Non-pigmented ciliary epithelial cell (primary cell): ENCODE results near the gene AZU1.

ENCODE experiments used
- DNase-seq: peaks from one replicate; pipeline ENCODE4 v3.0.0-alpha.2; 2010; ENCODE audit warnings: low read depth

The AZU1 gene, protein sequence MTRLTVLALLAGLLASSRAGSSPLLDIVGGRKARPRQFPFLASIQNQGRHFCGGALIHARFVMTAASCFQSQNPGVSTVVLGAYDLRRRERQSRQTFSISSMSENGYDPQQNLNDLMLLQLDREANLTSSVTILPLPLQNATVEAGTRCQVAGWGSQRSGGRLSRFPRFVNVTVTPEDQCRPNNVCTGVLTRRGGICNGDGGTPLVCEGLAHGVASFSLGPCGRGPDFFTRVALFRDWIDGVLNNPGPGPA

DNA sequence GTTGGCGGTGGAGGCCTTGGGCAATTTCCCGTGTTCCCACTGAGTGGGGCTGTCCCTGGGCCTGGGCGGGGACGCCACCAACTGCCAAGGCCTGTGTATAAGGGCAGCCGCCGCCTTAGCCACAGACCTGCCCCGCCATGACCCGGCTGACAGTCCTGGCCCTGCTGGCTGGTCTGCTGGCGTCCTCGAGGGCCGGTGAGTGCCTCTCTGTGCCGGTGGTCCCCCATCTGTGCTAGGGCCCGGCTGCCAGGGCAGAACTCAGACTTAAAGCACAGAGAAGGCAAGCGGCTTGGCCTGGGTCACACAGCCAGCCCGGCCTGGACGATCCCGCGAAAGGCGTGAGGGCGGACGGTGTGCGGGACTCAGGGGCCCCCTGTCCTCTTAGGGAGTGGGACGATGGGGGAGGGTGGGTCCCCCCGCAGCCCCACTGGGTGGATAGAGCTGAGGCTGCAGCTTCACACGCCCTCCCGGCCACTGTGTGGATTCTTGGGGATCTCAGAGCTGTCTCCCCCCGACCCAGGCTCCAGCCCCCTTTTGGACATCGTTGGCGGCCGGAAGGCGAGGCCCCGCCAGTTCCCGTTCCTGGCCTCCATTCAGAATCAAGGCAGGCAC, at the start of gene AZU1:
Gene AZU1, plus strand, starts transcription at position 128 of the 612 bp plus-strand sequence. Its CDS starts 10 bp downstream, at position 138.
- DNase-seq = no peak

DNA sequence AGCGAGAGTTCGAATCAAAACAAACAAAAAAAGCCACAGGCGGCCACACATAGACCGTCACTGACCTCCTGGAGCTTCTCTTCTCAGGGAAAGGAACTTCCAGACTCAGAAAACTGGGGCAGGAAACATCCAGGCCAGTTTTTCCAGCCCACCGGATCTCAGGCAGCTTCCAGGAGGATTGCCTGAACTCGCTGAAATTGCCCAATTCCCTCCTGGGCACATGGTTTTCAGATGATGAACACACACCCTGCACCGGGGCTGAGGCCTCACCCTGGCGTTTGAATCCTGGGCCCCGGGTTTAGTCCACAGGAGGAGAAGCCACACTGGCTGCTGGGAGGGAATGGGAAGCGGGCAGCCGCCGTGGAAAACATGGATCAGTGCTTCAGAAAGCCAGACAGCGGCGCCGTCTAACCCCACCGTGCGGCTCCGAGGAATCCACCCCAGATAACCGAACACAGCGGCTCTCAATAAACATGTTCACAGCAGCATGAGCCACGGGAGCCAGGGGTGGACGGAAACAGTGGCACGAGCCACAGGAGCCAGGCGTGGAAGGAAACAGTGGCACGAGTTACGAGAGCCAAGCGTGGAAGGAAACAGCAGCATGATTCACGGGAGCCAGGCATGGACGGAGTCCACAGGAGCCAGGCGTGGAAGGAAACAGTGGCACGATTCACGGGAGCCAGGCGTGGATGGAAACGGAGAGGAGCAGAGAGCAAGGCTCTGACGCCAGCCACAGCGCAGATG, 48.6 kb upstream of the AZU1 start:
- peak; percentile 60 for DNase-seq

DNA sequence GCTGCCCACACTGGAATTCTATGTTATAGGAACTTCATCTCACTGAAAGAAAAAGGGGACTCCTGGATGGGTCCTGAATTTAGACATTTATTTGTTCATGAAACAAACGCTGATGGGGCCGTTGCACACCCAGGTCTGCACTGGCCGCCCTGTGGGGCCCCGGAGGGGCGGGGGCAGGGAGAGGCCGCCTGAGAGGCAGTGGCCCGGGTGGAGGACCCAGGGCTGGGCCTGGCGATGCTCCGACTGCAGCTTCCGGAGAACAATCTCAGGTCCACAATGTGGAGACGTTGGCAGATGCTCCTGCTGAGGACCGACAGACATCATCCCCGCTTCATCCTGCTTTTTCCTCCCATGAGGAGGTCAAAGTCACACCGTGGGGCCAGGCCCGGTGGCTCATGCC, 46.7 kb upstream of the AZU1 start:
- no peak for DNase-seq

GRCh38 chr19:781800-782184, 45.8 kb upstream of the AZU1 start:
- DNase-seq = no peak

GRCh38 chr19:782185-782877, 45.3 kb upstream of the AZU1 start:
- no peak for DNase-seq

- no peak for DNase-seq
Measured at GRCh38 chr19:782878-783668, 44.6 kb upstream of the AZU1 start.

GRCh38 chr19:784541-784940, 43.1 kb upstream of the AZU1 start:
- DNase-seq = no peak

- no peak for DNase-seq
Measured at GRCh38 chr19:787536-787935, 40.1 kb upstream of the AZU1 start.

DNA sequence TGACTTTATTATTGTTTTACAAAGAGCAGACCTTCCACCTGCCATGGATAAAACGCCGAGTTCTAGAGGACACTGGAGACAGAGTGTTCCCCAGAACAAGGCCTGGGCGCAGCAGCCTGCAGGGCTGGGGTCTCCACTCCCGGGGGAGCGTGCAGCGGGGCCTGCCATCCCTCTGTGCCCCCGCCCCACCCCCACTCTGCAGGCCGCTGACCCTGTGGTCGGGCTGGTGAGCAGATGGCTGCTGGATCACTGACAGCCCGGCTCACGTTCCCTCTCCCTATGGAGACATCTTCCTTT, 39.0 kb upstream of the AZU1 start:
- no peak for DNase-seq

- no peak for DNase-seq
Measured at GRCh38 chr19:788983-789700, 38.5 kb upstream of the AZU1 start.

DNA sequence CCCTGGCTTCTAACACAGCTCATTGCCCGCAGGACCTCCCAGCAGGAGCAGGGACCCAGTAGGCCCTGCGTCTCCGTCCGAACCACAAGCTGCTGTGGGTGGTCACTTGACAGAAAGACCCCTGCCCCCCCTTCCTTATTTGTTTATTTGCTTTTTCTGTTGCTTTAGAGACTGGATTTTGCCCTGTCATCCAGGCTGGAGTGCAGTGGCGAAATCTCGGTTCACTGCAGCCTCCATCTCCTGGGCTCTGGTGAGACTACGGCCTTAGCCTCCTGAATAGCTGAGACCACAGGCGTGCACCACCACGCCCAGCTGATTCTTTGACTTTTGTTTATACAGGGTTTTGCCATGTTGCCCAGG, 38.0 kb upstream of the AZU1 start:
- no peak for DNase-seq

- no peak for DNase-seq
Measured at GRCh38 chr19:791007-791566, 36.5 kb upstream of the AZU1 start.

DNA sequence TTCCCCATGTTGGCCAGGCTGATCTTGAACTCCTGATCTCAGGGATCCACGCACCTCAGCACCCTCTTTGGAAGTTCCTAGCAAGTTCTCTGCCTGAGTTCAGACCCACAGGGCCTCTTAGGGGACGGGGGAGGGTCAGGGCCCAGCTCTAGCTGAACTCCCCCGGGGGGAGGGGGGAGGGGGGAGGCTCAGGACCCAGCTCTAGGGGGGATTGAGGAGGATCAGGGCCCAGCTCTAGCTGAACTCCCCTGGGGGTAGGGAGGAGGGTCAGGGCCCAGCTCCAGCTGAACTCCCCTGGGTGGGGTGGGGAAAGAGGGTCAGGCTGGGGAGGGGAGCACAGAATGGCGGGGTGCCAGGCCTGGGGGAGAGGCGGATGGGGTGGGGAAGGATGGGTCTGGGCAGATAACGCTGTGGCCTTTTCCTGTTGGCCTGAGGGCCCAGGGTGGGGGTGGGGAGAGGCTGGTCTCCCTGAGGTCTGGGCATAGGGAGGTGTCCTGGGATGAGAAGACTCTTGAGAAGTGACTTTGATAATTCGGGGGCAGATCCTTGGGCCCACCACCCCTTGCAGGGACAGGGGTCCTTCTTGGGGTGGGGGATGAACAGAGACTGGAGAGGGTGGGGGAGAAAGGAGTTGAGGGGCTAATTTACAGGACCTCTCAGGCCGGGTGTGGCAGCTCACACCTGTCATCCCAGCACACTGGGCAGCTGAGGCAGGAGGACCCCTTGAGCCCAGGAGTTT, 35.9 kb upstream of the AZU1 start:
- no peak for DNase-seq

GRCh38 chr19:792306-792885, 35.2 kb upstream of the AZU1 start:
- no peak for DNase-seq

GRCh38 chr19:793806-794205, 33.8 kb upstream of the AZU1 start:
- no peak for DNase-seq

GRCh38 chr19:795073-795611, 32.5 kb upstream of the AZU1 start:
- DNase-seq = no peak

- no peak for DNase-seq
Measured at GRCh38 chr19:795691-796581, 31.7 kb upstream of the AZU1 start.

DNA sequence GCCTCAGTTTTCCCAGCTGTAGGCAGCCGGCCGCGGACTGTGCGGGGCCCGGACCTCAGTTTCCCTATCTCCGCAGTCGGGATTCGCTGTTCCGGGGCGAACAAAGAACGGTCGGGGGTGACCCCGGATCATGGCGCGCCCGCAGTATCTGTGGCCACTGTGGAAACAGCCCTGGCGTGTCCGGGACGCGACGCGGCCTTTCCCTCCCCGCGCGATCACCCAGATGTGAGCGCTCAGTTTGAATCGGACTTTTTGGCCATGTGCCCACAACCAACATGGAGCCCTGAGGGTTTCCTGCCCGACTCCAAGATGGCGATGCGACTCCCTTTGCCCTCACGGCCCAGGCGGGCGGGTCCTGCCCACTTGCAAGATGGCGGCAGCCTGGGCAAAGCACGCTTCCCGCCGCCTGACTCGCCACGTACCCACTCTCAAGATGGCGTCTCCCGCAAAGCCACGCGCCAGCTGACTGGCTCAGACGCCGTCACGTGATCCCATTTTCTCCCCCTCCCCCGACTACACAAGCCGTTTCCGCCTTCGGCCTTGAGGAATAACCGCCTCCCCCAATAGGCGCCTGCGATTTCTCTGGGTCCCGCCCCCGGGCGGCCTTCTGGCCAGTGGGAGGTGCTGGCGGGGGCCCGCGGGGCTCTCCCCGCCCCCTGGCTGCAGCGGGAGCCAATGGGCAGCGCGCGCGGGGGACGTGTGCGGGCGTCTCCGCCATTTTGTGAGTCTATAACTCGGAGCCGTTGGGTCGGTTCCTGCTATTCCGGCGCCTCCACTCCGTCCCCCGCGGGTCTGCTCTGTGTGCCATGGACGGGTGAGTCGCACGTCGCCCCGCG, 30.7 kb upstream of the AZU1 start, which contains the start of gene PTBP1:
Gene PTBP1, plus strand, starts transcription at position 761 of the 836 bp plus-strand sequence. Its CDS starts 46 bp downstream, at position 807.
- peak; percentile 100 for DNase-seq
